GM18502 (cell line): ENCODE measurements around the gene ISL1.
A peak's percentile ranks its signal among the peaks of the same experiment; 100 is the strongest.

Experiments used
- ATAC-seq: cut with Tn5 transposase; IDR thresholded peaks from one replicate; pipeline ENCODE4 v1.9.1; 2021; ENCODE audit warnings: mild to moderate bottlenecking; ENCODE audit not compliant: unreplicated experiment, poor library complexity

Gene ISL1

DNA sequence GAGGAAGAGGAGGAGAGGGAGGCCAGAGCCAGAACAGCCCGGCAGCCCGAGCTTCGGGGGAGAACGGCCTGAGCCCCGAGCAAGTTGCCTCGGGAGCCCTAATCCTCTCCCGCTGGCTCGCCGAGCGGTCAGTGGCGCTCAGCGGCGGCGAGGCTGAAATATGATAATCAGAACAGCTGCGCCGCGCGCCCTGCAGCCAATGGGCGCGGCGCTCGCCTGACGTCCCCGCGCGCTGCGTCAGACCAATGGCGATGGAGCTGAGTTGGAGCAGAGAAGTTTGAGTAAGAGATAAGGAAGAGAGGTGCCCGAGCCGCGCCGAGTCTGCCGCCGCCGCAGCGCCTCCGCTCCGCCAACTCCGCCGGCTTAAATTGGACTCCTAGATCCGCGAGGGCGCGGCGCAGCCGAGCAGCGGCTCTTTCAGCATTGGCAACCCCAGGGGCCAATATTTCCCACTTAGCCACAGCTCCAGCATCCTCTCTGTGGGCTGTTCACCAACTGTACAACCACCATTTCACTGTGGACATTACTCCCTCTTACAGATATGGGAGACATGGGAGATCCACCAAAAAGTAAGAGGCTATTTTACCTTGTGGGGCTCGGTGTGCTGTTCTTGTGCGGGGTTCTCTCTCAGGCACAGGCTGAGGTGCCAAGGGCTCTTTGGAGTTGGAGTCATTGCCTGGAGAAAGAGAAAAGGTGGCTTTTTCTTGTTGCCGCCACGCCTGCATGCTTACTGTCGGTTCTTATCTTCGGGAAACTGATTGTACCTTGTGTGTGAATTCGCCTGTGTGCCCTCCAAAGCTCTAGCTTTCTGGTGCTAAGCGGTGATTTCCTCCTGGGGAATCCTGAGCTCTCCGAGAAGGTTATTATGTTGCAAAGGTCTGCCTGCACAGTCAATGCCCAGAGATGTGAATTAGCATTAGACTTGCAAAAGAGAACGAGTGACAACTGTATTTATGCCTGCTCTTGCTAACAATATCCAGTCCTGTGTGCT is at the start of gene ISL1:
ISL1 (plus strand) TSS at position 318 of the 991 bp plus-strand sequence; CDS start at position 542, 224 bp downstream.
- ATAC-seq, result peak; percentile 40

DNA sequence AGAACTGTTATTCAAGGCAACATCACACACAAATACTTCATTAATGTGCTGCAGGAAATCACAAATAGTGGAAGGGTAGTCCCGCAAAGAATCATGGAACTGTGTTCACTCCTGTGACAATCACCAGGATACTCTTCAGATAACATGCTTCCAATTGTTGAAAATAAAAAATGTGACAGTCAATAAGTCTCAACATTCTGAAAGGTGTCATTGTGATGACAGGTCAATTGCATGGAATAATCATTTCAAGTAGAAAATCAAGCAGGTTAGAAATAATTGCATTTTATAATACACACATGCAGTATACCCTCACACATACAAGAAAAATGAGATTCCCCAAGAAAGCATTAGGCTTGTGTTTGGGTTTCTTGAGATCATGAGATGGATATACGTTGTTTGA is 46.4 kb upstream of the ISL1 start:
- no peak for ATAC-seq

DNA sequence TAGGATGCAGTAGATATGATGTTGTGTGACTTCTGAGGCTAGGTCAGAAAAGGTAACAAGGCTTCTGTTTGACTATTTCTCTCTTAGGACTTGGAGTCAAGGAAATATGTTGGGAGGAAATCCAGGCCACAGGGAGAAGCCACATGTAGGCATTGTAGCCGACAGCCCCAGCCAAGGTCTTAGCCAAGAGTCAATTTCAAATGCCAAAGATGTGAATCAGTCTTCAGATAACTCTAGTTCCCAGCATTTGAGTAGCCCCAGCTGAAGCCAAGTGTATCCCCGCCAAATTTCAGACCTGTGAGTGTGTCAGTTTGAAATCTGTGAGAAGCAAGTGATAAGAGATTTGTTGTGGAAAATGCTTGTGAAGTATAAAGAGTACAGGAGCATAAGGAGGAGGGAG is 38.1 kb upstream of the ISL1 start:
- no peak for ATAC-seq

DNA sequence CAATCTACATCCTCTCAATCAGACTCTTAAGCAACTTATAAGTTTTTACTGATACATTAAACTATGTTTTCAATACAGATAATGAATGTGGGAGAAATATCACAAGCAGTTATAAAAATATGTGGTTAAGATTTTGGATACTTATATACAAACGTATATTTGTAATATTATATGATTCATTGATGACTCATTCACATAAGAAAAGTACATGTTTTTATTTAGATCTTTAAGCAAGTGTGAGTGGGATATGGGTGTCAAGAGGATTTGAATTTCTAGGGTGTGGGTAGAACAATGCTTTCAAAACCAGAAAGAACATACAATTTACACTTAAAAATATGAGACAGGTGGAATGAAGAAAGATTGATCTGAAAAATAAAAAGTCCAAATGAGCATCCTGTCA is 36.1 kb upstream of the ISL1 start:
- no peak for ATAC-seq

DNA sequence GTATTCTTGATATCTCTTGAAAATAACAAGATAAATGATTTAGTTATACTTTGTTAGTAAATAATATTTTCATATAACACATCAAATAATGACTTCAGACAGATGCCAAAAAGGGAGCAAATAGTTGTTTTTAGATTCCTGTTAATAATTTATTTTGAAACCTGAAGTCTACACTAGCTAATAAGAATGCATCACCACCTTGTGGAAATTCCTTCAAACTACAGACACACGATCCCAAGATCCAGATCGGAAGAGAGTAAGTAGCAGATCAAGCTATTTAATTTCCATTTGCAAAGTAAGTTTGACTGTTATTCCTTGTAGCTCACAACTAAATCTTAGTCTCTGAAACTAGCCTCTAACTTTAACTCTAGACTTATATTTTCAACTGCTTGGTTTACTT is 35.5 kb upstream of the ISL1 start:
- no peak for ATAC-seq

DNA sequence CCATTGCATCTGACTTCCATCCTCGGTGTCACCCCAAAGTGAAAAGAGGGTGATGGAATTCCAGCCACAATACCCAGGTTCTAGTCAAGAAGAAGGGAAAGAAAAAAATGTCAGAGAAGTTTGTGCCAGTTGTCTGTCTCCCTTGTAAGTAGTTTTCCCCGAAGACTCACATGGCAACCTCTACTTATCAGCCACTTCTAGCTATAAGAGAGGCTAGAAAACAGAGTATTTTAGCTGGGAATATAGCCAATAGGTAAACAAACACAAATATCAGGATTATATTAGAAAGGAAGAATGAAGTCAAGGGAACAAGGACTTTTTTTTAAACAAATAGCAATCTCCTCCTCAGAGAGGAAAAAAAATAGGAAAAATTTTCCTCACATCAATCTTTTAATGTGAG is 12.2 kb upstream of the ISL1 start:
- ATAC-seq, result no peak

DNA sequence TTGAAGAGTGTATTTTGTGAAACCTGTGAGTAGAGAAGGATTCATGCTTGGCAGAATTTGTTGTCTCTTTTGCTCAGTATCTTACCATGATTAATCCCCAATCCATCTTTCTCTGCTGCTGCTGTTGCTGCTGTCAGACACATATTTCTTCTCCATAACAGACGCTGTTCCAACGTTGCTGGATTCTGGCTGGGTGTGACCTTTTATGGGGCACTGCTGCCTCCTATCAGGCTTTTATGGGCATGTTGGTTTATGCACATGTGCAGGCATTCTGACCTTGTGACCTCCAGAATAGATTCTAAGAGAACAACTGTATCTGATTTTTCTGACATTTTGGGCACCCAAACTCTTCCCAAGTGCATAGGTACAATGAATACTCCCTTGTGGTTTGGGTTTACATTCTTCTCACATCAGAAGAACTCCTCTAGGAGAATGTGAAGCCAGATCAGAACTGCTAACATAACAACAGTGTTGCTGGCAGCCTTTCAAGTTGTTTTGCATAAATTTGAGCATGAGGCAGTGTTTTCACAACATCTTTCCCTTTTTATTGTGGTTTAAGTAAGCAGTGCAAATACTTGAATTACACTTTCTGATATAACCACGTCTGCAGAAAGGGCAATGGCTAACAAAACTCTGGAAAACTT is 9.2 kb upstream of the ISL1 start:
- no peak for ATAC-seq

DNA sequence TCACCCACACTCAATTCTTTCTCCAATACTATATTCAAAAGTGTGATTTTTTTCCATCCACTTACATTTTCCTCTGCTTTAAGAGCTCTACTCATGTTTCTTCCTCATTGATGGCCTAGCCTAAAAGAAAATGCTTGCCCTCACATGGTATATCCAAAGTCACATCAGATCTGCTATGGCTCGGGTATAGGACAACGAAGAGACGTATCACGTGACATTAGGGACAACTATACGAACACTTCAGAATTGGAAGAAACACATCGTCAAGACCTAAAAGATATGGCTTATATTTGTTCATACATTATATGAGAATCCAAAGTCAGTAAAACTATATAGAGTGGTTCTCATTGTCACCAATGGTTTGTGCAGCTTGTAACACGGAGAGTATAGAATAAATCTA is 8.2 kb upstream of the ISL1 start:
- ATAC-seq, result no peak

DNA sequence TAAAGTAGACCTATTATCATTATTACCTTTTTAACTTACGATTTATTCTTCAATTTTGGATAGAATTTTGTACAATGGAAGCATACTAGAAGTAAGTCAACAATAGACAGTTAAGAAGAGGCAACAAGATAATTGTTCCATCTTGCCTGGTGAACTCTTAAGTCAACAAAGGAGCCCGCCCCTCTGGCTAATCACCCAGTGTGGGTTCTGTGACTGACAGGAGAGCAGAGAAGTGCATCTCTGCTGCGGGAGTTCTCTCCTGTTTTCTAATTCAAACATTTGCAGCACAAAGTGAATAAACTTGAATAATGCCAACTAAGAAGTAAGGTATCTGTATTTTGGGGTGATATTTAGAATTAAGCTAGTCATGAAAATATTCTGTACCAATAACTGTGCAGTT is 6.7 kb upstream of the ISL1 start:
- ATAC-seq, result no peak

DNA sequence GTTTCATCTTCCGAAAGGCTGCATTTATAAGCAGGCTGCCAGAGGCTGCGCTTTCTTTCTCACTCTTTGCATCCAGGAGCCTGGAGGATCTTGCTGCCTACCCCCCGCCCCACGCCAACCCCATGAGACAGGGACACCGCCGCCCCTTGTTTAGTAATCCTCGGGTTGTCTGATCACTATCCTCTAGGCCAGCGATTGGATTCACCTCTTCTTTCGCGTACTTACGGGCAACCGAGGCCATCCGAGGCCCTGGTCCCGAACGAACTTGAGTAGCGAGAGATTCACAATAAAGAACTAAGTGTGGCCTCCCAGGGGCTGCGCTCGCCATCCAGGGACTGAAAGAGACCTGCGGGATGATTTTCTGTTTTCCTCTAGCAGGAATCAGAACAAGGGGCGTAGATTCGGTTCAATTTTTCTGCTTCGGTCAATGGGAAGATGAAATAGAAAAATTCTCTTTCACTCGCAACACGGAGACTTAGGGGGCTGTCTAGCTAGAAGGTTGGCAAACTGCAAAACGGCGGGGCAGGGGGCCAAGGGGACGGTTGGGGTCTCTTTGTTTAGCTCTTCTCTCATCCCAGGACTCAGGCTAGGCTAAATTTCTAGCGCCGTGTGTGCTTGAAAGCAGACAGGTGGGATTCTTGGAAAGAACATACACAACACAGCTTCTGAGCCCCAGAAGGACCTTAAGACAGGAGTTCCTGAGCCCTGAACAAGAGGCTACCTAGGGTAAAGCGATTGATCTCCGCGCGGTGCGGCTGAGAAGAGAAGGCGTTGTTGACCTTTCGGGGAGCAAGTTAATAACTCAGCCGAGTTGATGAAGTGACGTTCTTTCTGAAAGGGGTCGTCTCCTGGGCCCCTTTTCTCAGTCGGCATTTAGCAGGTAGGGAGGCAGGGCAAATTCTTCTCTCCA is 5.8 kb upstream of the ISL1 start:
- ATAC-seq, result no peak

DNA sequence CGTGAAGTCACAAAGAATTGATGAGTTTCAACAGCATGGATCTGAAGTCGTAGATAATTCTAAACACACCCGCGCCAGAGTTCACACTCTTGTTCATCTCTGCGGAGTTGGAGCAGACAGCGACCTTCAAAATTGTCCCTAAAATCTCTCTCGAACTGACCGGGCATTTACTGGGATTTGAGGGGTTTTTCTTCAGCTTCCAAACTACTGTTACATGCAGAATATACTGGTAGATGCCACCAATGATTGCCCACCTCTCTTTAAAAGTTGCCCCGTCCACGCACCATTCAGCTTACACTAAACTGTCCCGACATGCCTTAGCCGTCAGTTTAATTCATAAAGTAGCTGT is 5.2 kb upstream of the ISL1 start:
- ATAC-seq, result no peak

DNA sequence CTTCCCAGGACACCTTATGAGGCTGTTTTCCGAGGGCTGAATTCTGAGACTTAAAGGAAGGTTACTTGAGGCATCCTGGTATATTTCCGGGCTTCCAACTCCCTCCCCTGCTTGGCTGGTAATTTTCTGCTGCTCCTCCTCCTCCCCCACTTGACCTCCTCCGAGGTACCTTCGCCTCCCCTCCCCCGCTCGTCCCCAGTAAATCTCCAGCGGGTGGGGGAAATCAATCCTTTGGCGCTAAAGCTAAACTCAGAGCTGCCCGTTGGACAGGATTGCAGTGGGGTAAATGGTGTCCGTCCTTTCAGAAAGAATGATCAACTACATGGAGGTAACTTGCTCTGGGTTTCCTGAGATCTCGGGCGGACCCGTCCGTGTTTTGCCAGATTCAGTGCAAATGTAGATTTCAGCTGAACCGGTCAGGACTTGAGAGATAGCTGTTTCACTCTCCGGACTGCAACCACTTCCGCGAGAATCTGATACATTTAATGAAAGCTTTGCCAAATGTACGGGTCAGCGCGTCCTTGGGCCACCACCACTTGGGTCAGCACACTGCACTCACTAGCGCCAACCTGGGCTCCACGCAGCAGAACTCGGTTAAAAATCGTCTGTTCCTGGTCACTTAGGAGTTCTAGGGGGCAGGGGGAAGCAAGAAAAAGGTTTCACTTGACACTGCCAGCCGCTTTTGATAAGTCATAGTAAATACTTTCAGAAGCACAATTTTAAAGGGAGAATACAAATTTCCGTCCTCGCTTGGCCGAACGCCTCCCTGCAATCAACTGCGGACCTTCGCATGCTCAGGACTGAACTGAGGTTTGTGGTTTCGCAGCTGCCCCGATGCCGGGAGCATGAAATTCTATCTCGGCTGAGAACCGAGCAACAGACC is 4.6 kb upstream of the ISL1 start:
- ATAC-seq, result no peak

DNA sequence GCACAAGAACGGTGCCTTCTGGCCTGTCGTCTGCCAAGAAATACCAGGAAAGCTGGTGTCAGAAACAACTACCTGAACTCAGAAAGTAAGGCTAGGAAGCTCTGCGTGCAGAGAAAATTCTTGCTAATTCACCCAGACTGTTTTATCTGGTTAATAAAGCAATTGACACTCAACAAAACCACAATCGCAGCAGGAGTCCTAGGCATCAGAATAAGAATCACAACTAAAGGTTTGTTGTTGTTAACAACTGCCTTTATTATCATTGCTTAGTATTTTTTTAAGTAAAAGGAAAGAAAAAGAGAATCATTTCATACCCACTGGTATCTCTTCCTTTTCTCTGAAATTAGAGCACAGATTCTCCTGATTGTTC is 3.9 kb upstream of the ISL1 start:
- ATAC-seq, result no peak

DNA sequence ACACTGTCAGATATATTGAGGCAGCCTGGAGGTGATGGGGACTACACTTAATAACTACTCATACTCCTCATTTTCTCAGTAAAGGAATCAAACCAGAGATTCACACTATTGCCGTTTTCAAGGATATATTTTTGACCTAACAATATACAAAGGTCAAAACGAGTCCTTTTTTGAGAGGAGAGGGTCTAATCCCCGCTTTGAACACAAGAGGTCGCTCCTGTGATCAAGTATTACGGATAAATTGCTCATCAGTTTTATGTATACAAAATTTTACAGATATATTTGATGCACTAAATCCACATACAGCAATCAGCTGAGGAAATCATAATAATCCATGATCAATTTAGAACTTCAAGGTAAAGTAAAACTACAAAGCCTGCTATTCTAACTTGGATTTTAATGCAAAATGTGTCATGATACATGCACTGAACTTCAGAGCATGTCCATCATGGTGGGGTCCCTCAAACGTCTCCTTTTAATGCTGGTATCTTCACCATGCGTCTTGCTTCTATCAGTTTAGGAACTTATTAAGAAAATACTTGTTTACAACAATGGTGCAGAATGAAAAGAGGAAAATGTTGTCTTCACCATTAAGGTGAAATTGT is 2.5 kb upstream of the ISL1 start:
- no peak for ATAC-seq

DNA sequence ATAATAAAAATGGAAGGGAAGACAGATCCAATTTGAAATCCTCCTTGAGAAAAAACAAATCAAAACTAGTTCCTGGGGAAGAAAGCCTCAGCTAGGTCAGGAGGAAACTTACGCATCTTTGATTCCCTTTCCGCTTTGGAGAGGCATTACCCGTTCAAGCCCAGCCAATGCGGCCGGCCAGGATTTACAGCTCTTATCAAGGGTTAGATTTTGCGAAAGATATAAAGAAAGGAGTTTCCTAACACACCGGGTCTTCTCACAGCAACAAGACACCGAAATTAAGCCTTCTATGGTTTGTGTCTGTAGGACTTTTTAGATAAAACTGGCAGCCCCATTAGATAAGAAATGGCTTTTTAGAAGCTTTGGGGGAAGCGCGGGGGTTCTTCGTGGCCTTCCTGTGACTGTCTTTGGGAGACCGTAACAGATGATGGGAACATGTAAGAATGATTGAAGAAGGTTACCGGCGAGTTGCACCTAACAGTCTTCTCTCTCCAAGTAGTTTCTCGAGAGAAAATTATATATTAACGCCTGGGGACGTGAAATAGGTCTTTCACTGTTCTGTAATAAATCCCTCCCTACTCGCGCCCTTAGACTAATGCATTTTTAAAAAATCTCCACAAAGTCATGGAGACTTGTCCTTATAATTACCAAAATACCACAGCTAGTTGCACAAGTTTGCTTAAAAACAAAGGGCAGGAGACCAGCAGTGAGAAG is 1.3 kb upstream of the ISL1 start:
- no peak for ATAC-seq

DNA sequence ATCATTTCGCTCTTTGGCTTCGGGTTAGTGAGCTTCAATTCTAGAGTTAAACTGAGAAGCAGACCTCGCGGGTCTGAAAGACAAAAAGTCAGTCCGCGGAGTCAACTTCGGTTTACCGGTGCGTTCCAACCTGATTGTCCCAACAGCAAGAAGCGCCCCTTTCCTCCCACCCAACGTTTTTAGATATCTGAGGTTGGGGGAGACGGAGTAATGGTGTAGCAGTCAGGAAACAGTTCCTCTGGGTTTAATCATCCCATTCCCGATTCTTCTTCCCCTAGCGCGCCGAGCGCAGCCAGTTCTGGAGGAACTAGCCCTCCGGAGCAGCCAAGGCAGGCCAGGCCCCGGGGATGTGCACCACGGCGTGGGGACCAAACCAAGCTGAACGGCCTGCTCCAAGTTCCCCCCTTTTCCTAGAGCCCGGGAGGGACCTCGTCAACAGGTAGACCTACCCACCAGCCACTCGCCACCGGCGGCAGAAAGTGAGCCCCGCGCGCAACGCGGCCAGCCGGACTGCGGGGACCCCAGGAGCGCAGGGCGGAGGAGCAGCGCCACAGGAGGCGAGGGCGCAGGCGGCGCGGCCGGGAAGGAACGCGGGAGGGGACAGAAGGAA is 622 bp upstream of the ISL1 start:
- no peak for ATAC-seq

DNA sequence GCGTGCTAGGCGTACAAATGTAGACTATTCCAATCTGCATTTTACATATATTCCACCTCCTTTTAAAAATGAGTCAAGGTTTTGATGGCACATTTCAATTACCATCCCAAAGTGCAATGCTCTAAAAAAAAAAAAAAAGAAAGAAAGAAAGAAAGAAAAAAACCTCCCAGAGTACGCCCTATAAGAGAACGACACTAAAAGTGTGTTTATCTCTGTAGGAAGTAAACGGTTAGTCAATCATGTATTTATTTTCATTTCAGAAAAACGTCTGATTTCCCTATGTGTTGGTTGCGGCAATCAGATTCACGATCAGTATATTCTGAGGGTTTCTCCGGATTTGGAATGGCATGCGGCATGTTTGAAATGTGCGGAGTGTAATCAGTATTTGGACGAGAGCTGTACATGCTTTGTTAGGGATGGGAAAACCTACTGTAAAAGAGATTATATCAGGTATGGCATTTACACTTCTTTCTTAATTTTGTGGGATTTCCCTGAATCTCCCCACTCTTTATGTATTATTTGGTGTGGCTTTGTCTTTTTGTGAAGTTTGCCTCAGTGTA is 1.1 kb downstream of the ISL1 start:
- no peak for ATAC-seq

DNA sequence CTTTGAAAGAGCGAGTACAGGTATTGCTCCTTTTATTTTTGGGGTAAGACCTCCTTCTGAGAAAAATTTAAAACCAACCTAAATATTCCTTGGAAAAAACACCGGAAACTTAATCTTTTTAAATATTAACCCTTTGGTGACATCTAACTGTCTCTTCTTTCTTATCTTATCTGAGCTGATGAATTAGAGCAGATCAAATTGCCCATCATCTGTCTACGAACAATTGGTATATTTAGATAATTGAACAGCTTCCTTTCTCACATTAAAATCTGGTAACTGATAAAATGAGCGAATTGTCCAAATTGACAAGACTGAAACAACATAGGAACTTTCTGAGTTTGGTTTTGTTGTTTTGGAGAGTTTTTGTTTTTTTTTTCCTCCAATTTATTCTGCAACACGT is 2.0 kb downstream of the ISL1 start:
- no peak for ATAC-seq
